Measurements from ENCODE around the gene CACNG4. TPM values are rescaled to one million over a fixed set of nuclear protein-coding genes. Genes with fewer than 3 reads are reported as not detected.

CACNG4 gene
- total RNA-seq, 1 experiment from 2014 or later: 6.3 TPM

DNA sequence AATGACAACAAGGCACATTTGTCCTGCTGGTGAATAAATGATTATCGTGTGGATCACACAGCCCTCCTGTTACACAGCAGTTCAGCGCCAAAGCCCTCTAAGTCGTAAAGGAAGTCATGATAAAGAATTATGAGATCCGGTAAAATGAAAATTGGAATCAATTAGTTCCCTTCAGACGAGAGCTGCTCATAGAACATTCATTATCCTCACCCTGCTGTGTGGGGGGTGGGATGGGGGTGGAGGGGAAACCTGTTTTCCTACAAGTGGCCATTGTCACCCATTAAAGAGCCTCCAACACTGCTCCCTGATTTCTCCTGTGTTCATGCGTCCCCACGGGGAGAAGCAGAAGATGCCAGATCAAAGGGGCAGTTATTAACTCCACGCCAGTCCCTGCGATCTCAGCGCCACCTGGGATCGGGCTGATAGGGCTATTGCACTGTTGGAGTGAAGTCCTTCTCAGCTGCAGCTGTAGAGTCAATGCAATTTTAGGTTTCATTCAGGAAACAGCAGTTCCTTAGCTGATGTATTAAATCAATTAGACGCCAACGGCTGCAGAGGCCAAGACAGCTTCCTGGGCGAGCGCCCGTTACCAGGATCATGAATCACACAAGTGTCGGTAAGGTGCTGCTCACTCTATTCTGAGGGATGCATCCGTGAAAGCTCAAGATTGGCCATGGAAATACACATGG, 19.2 kb upstream of the CACNG4 start:
- Histone ChIP-seq H3K4ac (ENCODE audit: low read depth, low read length) (no peak overlapping the region), H2BK12ac (ENCODE audit: insufficient read length, low read depth, low read length) (no peak overlapping the region), H2BK5ac (ENCODE audit: insufficient read length, low read length) (no peak overlapping the region), H3K4me1 (ENCODE audit: insufficient read depth, low read length) (no peaks in the 10 kb centered on the region), H4K20me1 (ENCODE audit: control insufficient read depth, insufficient read depth, insufficient read length) (no peaks in the 10 kb centered on the region), H2BK20ac (ENCODE audit: low read depth, low read length, poor library complexity, severe bottlenecking) (no peak overlapping the region), H2AFZ (ENCODE audit: low read length) (no peak overlapping the region), H4K5ac (ENCODE audit: insufficient read length, low read depth, low read length) (no peak overlapping the region), H4K91ac (ENCODE audit: insufficient read length, low read depth, low read length) (no peak overlapping the region), H3K79me1 (ENCODE audit: insufficient read depth, low read depth, low read length, poor library complexity, severe bottlenecking) (no peaks in the 10 kb centered on the region), H3K23ac (ENCODE audit: insufficient read length, low read depth, low read length) (no peak overlapping the region), H3K27me3 (ENCODE audit: insufficient read depth, low read length) (no peaks in the 10 kb centered on the region), H3T11ph (ENCODE audit: low read length) (no peak overlapping the region), H2BK15ac (ENCODE audit: low read depth, low read length) (no peak overlapping the region), H2BK120ac (ENCODE audit: low read depth, low read length, poor library complexity, severe bottlenecking) (no peak overlapping the region), H3K56ac (ENCODE audit: insufficient read length, low read depth, low read length) (no peak overlapping the region), H2AK5ac (ENCODE audit: insufficient read length, low read length) (no peak overlapping the region), H3K4me2 (ENCODE audit: insufficient read depth, insufficient read length, low read length) (no peak overlapping the region), H3K27ac (ENCODE audit: insufficient read length, low read depth, low read length) (no peak overlapping the region), H3K79me2 (ENCODE audit: insufficient read depth, low read length) (no peaks in the 10 kb centered on the region), H3K9me3 (ENCODE audit: control insufficient read depth, low read depth, low read length) (no peaks in the 10 kb centered on the region), H3K18ac (ENCODE audit: insufficient read length, low read depth, low read length) (no peak overlapping the region), H3K14ac (ENCODE audit: insufficient read depth, low read length) (no peak overlapping the region), H3K9ac (ENCODE audit: extremely low read depth, insufficient read length, low read length) (no peak overlapping the region), H4K8ac (replicated peaks; ENCODE audit: insufficient read length, low read depth, low read length) (no peak overlapping the region), H3K23me2 (ENCODE audit: insufficient read length, low read depth, low read length, poor library complexity, severe bottlenecking) (no peaks in the 10 kb centered on the region)
- DNase-seq: peak; percentile 32
- Mint-ChIP-seq H3K36me3 (ENCODE audit: insufficient read depth in 1 of 3, low read depth in 3 of 3) (peaks cover 2 to 11% (median 4%) of the 10 kb centered on the region in 3 experiments; a peak in 6 of 7 replicates), H3K4me1 (peaks cover 23 to 25% of the 10 kb centered on the region in 2 experiments), H3K27me3 (ENCODE audit: low read depth) (peaks cover 18% of the 10 kb centered on the region), H3K4me3 (no peak overlapping the region), H3K9me3 (peaks cover 8 to 11% of the 10 kb centered on the region in 2 experiments), H3K27ac (no peak overlapping the region)
- WGBS (ENCODE audit: extremely low coverage, insufficient read length, low lambda C conversion rate): no CpG with 5 or more reads among the region's 18 CpGs
- TF ChIP-seq, protein P1, sequence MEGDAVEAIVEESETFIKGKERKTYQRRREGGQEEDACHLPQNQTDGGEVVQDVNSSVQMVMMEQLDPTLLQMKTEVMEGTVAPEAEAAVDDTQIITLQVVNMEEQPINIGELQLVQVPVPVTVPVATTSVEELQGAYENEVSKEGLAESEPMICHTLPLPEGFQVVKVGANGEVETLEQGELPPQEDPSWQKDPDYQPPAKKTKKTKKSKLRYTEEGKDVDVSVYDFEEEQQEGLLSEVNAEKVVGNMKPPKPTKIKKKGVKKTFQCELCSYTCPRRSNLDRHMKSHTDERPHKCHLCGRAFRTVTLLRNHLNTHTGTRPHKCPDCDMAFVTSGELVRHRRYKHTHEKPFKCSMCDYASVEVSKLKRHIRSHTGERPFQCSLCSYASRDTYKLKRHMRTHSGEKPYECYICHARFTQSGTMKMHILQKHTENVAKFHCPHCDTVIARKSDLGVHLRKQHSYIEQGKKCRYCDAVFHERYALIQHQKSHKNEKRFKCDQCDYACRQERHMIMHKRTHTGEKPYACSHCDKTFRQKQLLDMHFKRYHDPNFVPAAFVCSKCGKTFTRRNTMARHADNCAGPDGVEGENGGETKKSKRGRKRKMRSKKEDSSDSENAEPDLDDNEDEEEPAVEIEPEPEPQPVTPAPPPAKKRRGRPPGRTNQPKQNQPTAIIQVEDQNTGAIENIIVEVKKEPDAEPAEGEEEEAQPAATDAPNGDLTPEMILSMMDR (conservative IDR thresholded peaks at IDR 0.05): no peak

Measured in H9 (cell line).